Inferior parietal cortex (tissue), 1 donor: ENCODE results near the gene GIPC2.
"Not testable (repeated sequence)": the region's sequence is repeated elsewhere in the genome, so short reads cannot be mapped to it uniquely, and the experiment has no call there.

Experiments
- DNase-seq: peaks from one replicate; pipeline ENCODE4 v3.0.0-alpha.2; 2016; ENCODE audit errors: extremely low spot score

GIPC2 gene

GRCh38 chr1:78095593-78095992, 49.8 kb downstream of the GIPC2 start:
- DNase-seq, result no peak

DNA sequence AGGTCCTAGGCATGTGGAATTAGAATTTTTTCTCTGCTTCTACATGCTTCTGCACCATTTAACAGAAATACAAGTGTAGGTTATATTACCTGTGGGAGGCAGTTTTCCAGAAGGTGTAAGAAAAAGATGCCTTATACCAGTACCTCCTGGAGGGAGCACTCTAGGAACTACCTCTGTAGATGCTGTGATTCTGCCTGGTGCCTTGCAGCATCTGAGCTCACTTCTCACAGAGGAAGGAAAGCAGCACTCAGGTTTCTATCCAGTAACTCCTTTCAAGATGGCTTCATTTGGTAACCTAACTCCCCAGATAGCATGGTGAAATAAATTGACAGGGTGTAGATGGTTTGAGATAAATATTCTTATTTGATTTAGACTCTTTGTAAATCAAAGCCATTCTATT, 50.3 kb downstream of the GIPC2 start:
- no peak for DNase-seq

GRCh38 chr1:78096976-78097375, 51.2 kb downstream of the GIPC2 start:
- DNase-seq, result peak; percentile 50

DNA sequence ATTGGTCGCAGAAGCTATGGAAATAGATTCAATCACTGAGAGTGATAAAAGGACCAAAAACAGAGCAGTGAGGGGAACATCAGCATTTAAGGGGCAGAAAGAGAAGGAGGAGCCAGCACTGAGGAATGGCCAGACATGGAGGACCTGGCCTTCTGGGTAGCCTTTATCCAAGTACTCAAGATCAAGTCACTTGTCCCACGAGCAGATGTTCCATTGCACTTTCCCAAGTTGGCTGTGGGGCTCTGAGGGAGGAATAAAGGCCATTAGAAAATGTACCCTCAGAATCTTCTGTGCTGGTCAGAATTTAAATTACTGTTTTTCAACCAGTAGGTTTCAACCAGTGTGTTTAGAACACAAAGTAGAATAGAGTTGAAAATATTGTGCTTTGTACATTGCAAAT, 55.3 kb downstream of the GIPC2 start:
- no peak for DNase-seq

DNA sequence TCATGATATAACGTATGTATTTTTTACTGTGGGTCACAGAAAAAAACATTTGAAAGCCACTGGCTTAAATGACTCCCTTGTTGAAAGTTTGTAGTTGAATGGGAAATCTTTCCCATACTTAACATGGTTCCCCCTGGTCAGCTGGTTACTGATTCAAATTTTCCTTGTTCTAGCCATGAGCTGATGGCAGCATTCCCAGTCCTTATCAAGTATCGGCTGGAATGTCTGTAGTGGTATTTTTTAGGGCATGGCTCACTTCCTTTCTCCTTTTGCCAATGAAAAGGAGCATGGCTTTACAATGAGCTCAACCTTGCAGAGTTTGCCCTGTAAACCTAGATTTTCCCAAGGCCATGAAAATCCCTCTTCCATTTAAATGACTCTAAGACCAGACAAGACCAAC, 55.7 kb downstream of the GIPC2 start:
- DNase-seq, result no peak

GRCh38 chr1:78102082-78102481, 56.3 kb downstream of the GIPC2 start:
- DNase-seq, result no peak

- DNase-seq, result no peak
These were observed 57.1 kb downstream of the GIPC2 start for GRCh38 chr1:78102916-78103315.

GRCh38 chr1:78104322-78104721, 58.6 kb downstream of the GIPC2 start:
- DNase-seq, result no peak

GRCh38 chr1:78109659-78110058, 63.9 kb downstream of the GIPC2 start:
- not testable (repeated sequence) for DNase-seq

DNA sequence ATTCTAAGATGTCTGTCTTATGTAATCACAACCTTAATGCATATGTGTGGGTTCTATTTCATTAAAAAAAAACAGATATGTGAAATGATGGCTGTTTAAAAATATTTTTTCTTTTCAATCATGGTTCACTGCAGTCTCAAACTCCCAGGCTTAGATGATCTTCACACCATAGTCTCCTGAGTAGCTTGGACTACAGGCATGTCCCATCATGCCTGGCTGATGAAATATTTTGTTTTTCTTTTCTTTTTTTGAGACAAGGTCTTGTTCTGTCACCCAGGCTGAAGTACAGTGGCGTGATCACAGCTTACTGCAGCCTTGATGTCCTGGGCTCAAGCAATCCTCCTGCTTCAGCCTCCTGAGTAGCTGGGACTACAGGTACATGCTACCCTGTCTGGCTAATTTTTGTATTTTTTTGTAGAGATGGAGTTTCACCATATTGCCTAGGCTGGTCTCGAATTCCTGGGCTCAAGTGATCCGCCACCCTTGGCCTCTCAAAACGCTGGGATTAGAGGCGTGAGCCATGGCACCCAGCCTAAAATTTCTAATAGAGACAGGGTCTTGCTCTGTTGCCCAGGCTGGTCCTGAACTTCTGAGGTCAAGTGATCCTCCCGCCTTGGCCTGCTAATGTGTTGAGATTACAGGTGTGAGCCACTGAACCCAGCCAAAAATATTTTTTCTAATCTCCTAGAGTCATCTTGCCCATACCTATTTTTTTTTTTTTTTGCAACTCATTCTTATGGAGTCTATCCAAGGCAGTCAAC, 67.6 kb downstream of the GIPC2 start:
- DNase-seq, result no peak

DNA sequence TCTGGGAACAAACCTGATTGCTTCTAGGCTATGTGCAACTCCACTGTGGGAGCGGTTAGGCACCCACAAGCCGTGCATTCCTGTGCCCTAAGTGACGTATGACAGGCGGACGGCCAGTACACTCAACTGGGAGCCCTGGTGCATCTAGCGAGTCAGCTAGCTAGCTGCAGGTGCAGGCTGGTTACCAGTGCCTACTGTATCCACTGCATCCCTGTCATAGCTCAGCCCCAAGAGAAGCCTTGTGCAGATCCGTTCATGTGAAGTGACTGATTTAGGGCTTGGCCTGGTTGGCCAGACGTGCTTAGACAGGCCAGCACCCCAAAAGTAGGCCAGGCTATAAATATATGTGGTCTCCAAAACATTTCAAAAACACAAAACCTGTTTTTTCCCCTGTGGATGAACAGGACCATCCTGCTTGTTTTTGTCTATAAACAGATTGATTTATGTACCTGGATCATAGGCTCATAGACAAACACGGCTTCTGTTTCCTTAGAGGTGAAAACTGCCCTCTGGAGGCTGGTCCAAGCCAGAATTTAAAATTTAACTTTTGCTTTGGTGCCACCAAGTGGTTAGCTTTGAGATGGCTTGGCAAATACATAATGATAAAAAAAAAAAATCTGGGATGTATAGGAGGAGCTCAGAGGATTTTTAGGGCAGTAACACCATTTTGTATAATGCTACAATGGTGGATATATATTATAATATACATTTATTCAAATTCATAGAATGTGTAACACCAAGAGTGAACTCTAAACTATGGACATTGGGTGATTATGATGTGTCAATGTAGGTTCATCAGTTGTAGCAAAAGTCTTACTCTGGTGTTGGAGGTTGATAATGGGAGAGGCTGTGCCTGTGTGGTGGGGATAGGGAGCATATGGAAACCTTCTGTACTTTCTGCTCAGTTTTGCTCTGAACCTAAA, 68.5 kb downstream of the GIPC2 start:
- DNase-seq, result peak; percentile 92

GRCh38 chr1:78120485-78120884, 74.7 kb downstream of the GIPC2 start:
- not testable (repeated sequence) for DNase-seq

DNA sequence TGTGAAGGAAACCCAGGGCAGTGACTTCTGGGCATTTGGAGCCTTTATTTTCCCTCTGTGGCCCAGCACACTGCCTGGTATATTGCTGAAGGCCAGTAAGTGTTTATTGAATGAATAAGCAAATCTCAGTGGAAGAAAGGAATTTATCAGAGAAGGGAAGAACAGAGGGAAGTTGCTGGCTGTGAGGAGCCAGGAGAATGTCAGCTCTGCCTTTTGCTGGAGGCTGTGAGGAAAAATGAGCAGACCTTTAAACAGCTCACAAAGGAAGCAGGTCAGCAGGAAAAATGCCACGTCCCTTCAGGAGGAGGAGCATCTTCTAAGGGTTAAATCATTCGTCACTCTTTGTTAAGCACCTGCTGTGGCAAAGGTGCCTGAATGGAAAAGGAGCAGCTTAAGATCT, 75.9 kb downstream of the GIPC2 start:
- no peak for DNase-seq

DNA sequence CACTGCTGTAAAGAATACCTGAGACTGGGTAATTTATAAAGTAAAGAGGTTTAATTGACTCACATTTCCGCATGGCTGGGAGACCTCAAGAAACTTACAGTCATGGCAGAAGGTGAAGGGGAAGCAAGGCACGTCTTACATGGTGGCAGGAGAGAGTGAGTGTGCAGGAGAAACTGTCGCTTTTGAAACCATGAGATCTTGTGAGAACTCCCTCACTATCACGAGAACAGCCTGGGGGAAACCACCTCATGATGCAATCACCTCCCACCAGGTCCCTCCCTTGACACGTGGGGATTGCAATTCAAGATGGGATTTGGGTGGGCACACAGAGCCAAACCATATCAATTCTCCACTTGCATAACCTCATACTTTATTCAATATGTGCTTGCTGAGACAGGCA, 76.6 kb downstream of the GIPC2 start:
- no peak for DNase-seq

- DNase-seq, result no peak
These were observed 80.7 kb downstream of the GIPC2 start for GRCh38 chr1:78126506-78126905.

DNA sequence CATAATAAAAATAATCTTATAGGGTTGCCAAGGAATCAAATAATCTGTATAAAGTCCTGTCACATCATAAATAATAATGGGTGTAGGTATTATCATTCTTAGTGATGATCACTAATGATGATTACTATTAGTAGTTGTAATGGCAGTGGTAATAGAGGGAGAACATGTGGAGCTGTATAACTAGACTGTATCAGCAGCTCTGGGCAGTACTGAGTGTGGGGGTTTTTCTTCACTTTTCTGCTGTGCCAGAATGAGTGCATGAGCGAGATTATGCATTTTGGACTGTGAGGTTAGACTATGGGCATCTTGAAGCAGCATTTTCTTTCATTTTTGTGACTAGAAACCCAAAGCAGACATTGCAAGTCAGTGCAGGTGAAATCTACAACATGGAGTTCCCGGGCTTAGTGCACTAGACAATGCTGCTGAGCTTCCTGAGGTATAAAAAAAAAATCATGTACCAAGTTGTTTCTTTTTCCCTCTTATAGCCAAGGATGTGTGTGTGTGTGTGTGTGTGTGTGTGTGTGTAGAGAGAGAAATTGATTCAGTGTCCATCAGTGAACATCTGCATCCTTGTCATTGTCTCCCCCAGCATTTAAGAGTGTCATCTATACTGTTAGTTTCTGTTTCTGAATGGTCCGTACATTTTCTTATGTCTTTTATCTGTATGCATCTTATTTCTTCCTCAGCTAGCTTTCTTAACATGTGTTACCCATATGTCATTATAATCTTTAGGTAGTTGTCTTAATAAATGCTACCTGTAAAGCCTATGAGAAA, 86.6 kb downstream of the GIPC2 start:
- DNase-seq, result no peak

- DNase-seq, result no peak
These were observed 87.2 kb downstream of the GIPC2 start for GRCh38 chr1:78132948-78133322.

DNA sequence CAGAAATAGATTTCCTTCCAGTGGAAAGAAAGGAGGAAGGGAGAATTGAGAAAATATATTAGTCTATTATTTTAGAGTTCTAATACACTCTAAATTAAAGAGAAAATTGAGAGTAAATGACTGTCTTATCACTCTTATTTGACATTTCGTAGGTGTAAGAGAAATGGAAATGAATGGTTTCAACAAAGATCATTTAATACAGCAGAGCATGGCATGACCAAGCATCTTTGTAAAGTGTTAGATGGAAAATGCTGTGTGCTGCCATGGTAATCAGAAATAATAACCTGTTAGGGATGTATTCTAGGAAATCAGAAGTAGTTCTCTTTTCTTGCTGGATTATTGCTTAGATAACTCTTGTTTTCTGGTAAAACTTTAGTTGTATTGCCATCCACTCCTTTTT, 90.9 kb downstream of the GIPC2 start:
- no peak for DNase-seq

DNA sequence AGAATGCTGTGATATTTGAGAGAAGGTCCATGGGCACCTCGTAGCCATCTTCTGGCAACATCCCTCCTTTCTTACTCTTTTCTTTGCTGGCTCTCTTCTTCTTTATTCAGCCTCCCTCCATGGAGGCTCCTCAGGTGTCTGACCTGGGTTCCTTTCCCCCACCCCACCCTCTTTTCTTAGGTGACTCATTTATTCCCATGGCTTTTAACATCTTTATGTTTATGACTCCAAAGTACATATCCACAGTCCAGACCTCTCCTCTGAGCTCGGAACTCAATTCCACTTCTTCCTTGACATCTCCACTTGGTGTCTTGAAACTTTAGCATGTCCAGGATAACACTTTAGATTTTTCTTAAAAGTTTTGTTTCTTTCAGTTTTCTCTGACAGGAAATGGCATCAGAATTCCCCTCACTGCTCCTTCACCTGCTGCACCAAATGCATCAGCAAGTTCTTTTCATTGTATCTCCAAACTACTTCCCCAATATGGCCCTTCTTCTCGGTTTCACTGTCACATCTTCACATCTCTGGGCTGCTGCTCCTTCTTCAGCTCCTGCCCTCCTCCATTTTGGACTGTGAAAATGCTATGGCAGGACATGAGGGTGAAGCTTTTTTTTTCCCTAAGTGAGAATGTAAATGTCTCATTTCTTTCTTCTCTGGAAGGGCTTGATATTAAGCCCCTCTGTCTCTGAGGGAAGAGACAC, 95.9 kb downstream of the GIPC2 start:
- no peak for DNase-seq

DNA sequence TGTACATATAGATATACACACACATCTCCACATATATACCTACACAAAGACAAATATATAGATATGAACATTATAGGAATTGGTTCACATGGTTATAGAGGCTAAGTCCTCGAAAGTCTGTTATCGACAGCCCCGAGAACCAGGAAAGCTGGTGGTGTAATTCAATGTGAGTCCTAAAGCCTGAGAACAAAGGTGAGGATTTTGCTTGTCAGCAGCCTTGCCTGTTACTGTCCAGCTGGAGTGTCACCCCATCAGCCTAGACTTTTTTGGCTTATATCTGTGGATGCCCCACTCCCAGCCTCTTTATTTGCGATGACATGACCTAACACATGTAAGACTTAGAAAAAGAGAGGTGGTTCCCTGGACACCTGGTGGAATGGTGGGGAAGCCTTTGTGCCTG, 97.0 kb downstream of the GIPC2 start:
- no peak for DNase-seq

GRCh38 chr1:78143152-78143551, 97.4 kb downstream of the GIPC2 start:
- no peak for DNase-seq

DNA sequence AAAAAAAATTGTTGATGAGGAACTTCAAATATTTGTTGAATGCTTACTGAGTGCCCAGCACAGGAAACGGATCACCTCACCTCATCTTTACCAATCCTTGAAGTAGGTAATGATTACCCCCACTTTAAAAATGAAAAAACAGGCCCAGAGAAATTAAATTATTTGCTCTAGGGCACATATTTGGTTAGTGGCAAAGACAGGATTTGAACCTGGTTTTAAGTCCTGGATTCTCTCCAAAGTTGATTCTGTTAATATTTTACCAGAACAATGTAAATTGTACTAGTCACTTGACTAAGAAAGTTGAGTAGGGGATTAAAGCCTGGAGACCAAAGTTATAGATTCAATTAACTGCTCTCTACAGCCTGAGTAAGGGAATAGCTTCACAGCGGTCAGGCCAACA, 97.9 kb downstream of the GIPC2 start:
- DNase-seq, result no peak
